Measurements from ENCODE around the gene ZDHHC16. TPM values are rescaled to one million over a fixed set of nuclear protein-coding genes. Genes with fewer than 3 reads are reported as not detected.

ZDHHC16 gene
- total RNA-seq, 4 donors from 2014 or later: 25.6 to 38.3 (median 28.4) TPM

DNA sequence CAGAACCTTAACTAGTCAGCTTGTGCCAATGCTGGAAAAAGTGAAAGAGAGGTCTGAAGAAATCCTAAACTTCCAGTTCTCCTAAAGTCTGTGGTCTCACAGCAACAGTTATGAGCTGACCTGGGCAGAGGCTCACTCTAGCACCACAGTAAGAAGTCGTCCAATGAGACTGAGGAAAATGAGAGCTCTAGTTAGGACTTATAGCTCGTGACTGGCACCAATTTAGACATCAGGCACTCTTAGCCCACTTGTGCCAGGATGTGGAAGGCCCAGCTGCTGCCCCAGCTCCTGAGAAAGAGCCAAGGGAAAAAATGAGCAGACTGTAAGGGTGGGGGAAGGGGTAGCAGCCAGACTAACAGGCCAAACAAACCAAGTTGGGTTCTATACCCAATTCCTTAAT lies 44.6 kb downstream of the ZDHHC16 start:
- no peaks in the 10 kb centered on the region for H3K9me3 ChIP-seq
- no peak overlapping the region for H3K27ac ChIP-seq
- H3K36me3 ChIP-seq: no peaks in the 10 kb centered on the region
- TF ChIP-seq CTCF (IDR thresholded peaks at IDR 0.05) (no peak), POLR2A (IDR thresholded peaks at IDR 0.05) (no peak)
- H3K4me3 ChIP-seq: no peak overlapping the region
- no peak for DNase-seq
- H3K4me1 ChIP-seq: peaks cover 0 to 12% (median 0%) of the 10 kb centered on the region in 4 donors
- H3K27me3 ChIP-seq: no peaks in the 10 kb centered on the region

GRCh38 chr10:97494151-97494550 lies 48.2 kb downstream of the ZDHHC16 start:
- H3K36me3 ChIP-seq: no peaks in the 10 kb centered on the region
- no peak overlapping the region for H3K4me3 ChIP-seq
- H3K27ac ChIP-seq: no peak overlapping the region
- TF ChIP-seq POLR2A (IDR thresholded peaks at IDR 0.05): no peak
- TF ChIP-seq CTCF (IDR thresholded peaks at IDR 0.05): no peak
- H3K4me1 ChIP-seq: peaks cover 0 to 24% (median 3%) of the 10 kb centered on the region in 4 donors
- no peaks in the 10 kb centered on the region for H3K9me3 ChIP-seq
- DNase-seq: no peak
- H3K27me3 ChIP-seq: no peaks in the 10 kb centered on the region

- no peaks in the 10 kb centered on the region for H3K36me3 ChIP-seq
- no peaks in the 10 kb centered on the region for H3K27me3 ChIP-seq
- peaks cover 0 to 30% (median 7%) of the 10 kb centered on the region in 4 donors for H3K4me1 ChIP-seq
- TF ChIP-seq POLR2A (IDR thresholded peaks at IDR 0.05) (no peak), CTCF (IDR thresholded peaks at IDR 0.05) (no peak)
- H3K9me3 ChIP-seq: no peaks in the 10 kb centered on the region
- H3K4me3 ChIP-seq: no peak overlapping the region
- DNase-seq: no peak
- no peak overlapping the region for H3K27ac ChIP-seq
Observed at GRCh38 chr10:97494863-97495506, 49.0 kb downstream of the ZDHHC16 start.

GRCh38 chr10:97497572-97498075 lies 51.6 kb downstream of the ZDHHC16 start:
- no peaks in the 10 kb centered on the region for H3K36me3 ChIP-seq
- H3K27me3 ChIP-seq: no peaks in the 10 kb centered on the region
- peak overlapping the region; percentile 92 to 94 (median 93) for H3K4me3 ChIP-seq
- H3K27ac ChIP-seq: peak overlapping the region; percentile 89 to 95 (median 92)
- H3K4me1 ChIP-seq: peaks cover 0 to 28% (median 7%) of the 10 kb centered on the region in 4 donors
- no peaks in the 10 kb centered on the region for H3K9me3 ChIP-seq
- DNase-seq: peak; percentile 82 to 91 (median 83)
- TF ChIP-seq CTCF (IDR thresholded peaks at IDR 0.05) (no peak), POLR2A (IDR thresholded peaks at IDR 0.05) (no peak)

- Histone ChIP-seq H3K9me3 (no peaks in the 10 kb centered on the region), H3K36me3 (no peaks in the 10 kb centered on the region), H3K4me1 (peaks cover 0 to 28% (median 7%) of the 10 kb centered on the region in 4 donors), H3K27ac (peak within 1 kb of the TSS; percentile 89 to 95 (median 92)), H3K27me3 (no peaks in the 10 kb centered on the region), H3K4me3 (peak within 1 kb of the TSS; percentile 92 to 94 (median 93))
- DNase-seq: peak; percentile 98 to 100 (median 100)
- TF ChIP-seq POLR2A (IDR thresholded peaks at IDR 0.05): peak; percentile 58 to 75
- TF ChIP-seq CTCF (IDR thresholded peaks at IDR 0.05): peak in 3 of 6 experiments; percentile 5 to 24 (median 6)
Observed at GRCh38 chr10:97498076-97498840, 52.3 kb downstream of the ZDHHC16 start, which contains the start of gene MMS19. MMS19 (minus strand) TSS chr10:97498422; CDS start chr10:97498384, 38 bp downstream.

Data from Peyer's patch (tissue), 4 donors.